IMR-90 (cell line): ENCODE results near the gene XKR7. TPM values are rescaled to one million over a fixed set of nuclear protein-coding genes. Genes with fewer than 3 reads are reported as not detected.

Source experiments
- ATAC-seq: fragments of 200-7000 bp; cut with Tn5 transposase; 2 replicates; pipeline ENCODE4 v1.9.1; 2020; ENCODE audit warnings: low read depth, mild to moderate bottlenecking, moderate library complexity
- BruUV-seq: library from RNA; stranded (reverse); fragments of 400-500 nt; replicated peaks from 2 replicates; lab custom pipeline; 2021; lab: Mats Ljungman, UMichigan
- CTCF ChIA-PET: fragments of 300-600 bp; formaldehyde crosslinking; extraction: SDS; loops from one replicate; lab custom pipeline; 2021; ENCODE audit warnings: antibody characterized with exemption; lab: Yijun Ruan, JAX
- POLR2A ChIA-PET: fragments of 300-600 bp; sonication (Branson Sonifier 250); formaldehyde crosslinking; loops from one replicate; lab custom pipeline; 2022; ENCODE audit warnings: antibody characterized with exemption; ENCODE audit not compliant: unreplicated experiment; lab: Charles Lee
- DNase-seq: peaks from one replicate; pipeline ENCODE4 v3.0.0; 2013
- H2AFZ ChIP-seq: replicated peaks from 2 replicates; pipeline ENCODE3; 2013; ENCODE audit warnings: low read length, mild to moderate bottlenecking; ENCODE audit not compliant: poor library complexity
- H2AK5ac ChIP-seq: 2 replicates; pipeline ENCODE4 v1.6.1; 2013; ENCODE audit warnings: low read depth, low read length, inconsistent platforms
- H2AK9ac ChIP-seq: replicated peaks from 2 replicates; pipeline ENCODE3; 2013; ENCODE audit warnings: mild to moderate bottlenecking, low read depth, low read length, moderate library complexity; ENCODE audit not compliant: poor library complexity
- H2BK120ac ChIP-seq: 2 replicates; pipeline ENCODE4 v1.6.1; 2013; ENCODE audit warnings: low read depth, low read length, inconsistent platforms
- H2BK15ac ChIP-seq: 3 replicates; pipeline ENCODE4 v1.6.1; 2013; ENCODE audit warnings: low read depth, low read length, inconsistent platforms
- H2BK20ac ChIP-seq: 2 replicates; pipeline ENCODE4 v1.6.1; 2013; ENCODE audit warnings: low read depth, mild to moderate bottlenecking, inconsistent platforms, low read length, moderate library complexity
- H2BK5ac ChIP-seq: 2 replicates; pipeline ENCODE4 v1.6.1; 2013; ENCODE audit warnings: mild to moderate bottlenecking, low read depth, low read length, inconsistent platforms; ENCODE audit not compliant: poor library complexity, severe bottlenecking
- H3K14ac ChIP-seq: replicated peaks from 2 replicates; pipeline ENCODE4 v1.6.1; 2013; ENCODE audit warnings: low read depth, low read length, inconsistent platforms
- H3K18ac ChIP-seq: 2 replicates; pipeline ENCODE4 v1.6.1; 2013; ENCODE audit warnings: low read depth, low read length, control low read depth
- H3K23ac ChIP-seq: 2 replicates; pipeline ENCODE4 v1.6.1; 2013; ENCODE audit warnings: low read depth, low read length, inconsistent platforms
- H3K27ac ChIP-seq: 2 replicates; pipeline ENCODE4 v1.5.1; 2013; ENCODE audit warnings: mild to moderate bottlenecking, control low read depth, low read length; ENCODE audit not compliant: insufficient read depth
- H3K27me3 ChIP-seq: 2 replicates; pipeline ENCODE4 v1.6.1; 2013; ENCODE audit warnings: low read length; ENCODE audit not compliant: control insufficient read depth, insufficient read depth
- H3K36me3 ChIP-seq: 2 replicates; pipeline ENCODE4 v1.6.1; 2013; ENCODE audit warnings: low read length, mixed read lengths; ENCODE audit not compliant: control insufficient read depth, insufficient read depth
- H3K4ac ChIP-seq: 2 replicates; pipeline ENCODE4 v1.6.1; 2013; ENCODE audit warnings: low read depth, low read length, inconsistent platforms
- H3K4me1 ChIP-seq: 2 replicates; pipeline ENCODE4 v1.6.1; 2013; ENCODE audit warnings: low read length, mixed read lengths; ENCODE audit not compliant: control insufficient read depth, insufficient read depth
- H3K4me2 ChIP-seq: 2 replicates; pipeline ENCODE4 v1.6.1; 2013; ENCODE audit warnings: low read depth, mild to moderate bottlenecking, control low read depth, low read length, moderate library complexity
- H3K4me3 ChIP-seq: 2 replicates; pipeline ENCODE4 v1.5.1; 2013; ENCODE audit warnings: low read depth, mild to moderate bottlenecking, control low read depth, low read length, moderate library complexity; ENCODE audit not compliant: insufficient read depth
- H3K56ac ChIP-seq: 2 replicates; pipeline ENCODE4 v1.6.1; 2013; ENCODE audit warnings: low read length, inconsistent platforms; ENCODE audit not compliant: insufficient read depth; ENCODE audit errors: extremely low read depth
- H3K79me1 ChIP-seq, 2 experiments: 2 replicates each; pipeline ENCODE4 v1.6.1; 2013; ENCODE audit warnings: low read length in 2 of 2, inconsistent platforms in 1 of 2, low read depth in 1 of 2
- H3K9ac ChIP-seq: 2 replicates; pipeline ENCODE4 v1.6.1; 2013; ENCODE audit warnings: low read depth, low read length, control low read depth
- H3K9me1 ChIP-seq: 2 replicates; pipeline ENCODE4 v1.6.1; 2013; ENCODE audit warnings: low read length, inconsistent platforms; ENCODE audit not compliant: insufficient read depth
- H3K9me3 ChIP-seq: 2 replicates; pipeline ENCODE4 v1.6.1; 2013; ENCODE audit warnings: low read length; ENCODE audit not compliant: control insufficient read depth, insufficient read depth
- H4K20me1 ChIP-seq: 2 replicates; pipeline ENCODE4 v1.6.1; 2013; ENCODE audit warnings: low read length, inconsistent platforms; ENCODE audit not compliant: insufficient read depth
- H4K5ac ChIP-seq: 2 replicates; pipeline ENCODE4 v1.6.1; 2013; ENCODE audit warnings: mild to moderate bottlenecking, low read depth, low read length, control low read depth
- H4K8ac ChIP-seq, 2 experiments: 2 replicates each; pipeline ENCODE4 v1.6.1; 2013; ENCODE audit warnings: low read depth in 2 of 2, low read length in 2 of 2, control low read depth in 1 of 2, inconsistent platforms in 1 of 2
- H4K91ac ChIP-seq: 2 replicates; pipeline ENCODE4 v1.6.1; 2013; ENCODE audit warnings: low read depth, low read length, inconsistent platforms; ENCODE audit not compliant: insufficient read depth
- FOS ChIP-seq: fragments of 150-350 bp; IDR thresholded peaks from 2 replicates; pipeline ENCODE4 v1.6.1; 2016; ENCODE audit warnings: low read depth, low read length
- MAFK ChIP-seq: IDR thresholded peaks from 2 replicates; pipeline ENCODE4 v1.6.1; 2012; ENCODE audit warnings: low read depth, low read length, improper control_type of control experiment
- RFX5 ChIP-seq: IDR thresholded peaks from 2 replicates; pipeline ENCODE4 v1.8.0; 2012; ENCODE audit warnings: low read depth, mild to moderate bottlenecking, low read length, moderate library complexity
- WGBS, 2 experiments: methylation state at CpG; one replicate each; pipeline versions ENCODE4 v1.1.5 to v1.1.7; 2013; ENCODE audit warnings: missing lambda C conversion rate in 2 of 2; ENCODE audit not compliant: insufficient read length in 1 of 2; ENCODE audit errors: extremely low coverage in 2 of 2; 5-methylcytosine and 5-hydroxymethylcytosine counted together
- dilution Hi-C: fragments of 300-500 bp; cut with HindIII; formaldehyde crosslinking; loops from one replicate; pipeline ENCODE4 v1.14.3; 2018; ENCODE audit warnings: low sequenced_read_pairs; ENCODE audit not compliant: unreplicated experiment
- in situ Hi-C: fragments of 300-500 bp; cut with MboI; formaldehyde crosslinking; loops from 3 replicates; pipeline ENCODE4 v1.14.3; 2019; ENCODE audit warnings: low sequenced_read_pairs, inconsistent platforms, mixed read lengths
- intact Hi-C: fragments of 100-400 bp; cut with micrococcal nuclease; formaldehyde crosslinking; loops from 2 replicates; pipeline ENCODE4 v1.10.0; 2022
- polyA plus RNA-seq, 3 experiments: library from polyadenylated mRNA; depleted of rRNA; stranded (reverse); fragments of >200 nt; gene quantifications; 2 replicates each; pipeline ENCODE4 v1.2.3, GENCODE V29; 2012; ENCODE audit warnings: low replicate concordance in 1 of 3
- total RNA-seq: library from RNA; depleted of rRNA; stranded (reverse); fragments of >200 nt; gene quantifications from 2 replicates; pipeline ENCODE4 v1.2.3, GENCODE V29; 2012

The XKR7 gene
- total and polyA plus RNA-seq, 2 of the 4 experiments (the other 2 are of a cell fraction) = not detected

- in situ Hi-C loops = no loop called here
- Histone ChIP-seq H3K9me3 (no peaks in the 10 kb centered on the region), H3K4me1 (no peaks in the 10 kb centered on the region), H3K79me1 (no peaks in the 10 kb centered on the region), H3K9ac (no peak overlapping the region), H3K27me3 (peaks cover 43% of the 10 kb centered on the region), H3K56ac (no peak overlapping the region), H2AK5ac (no peak overlapping the region), H2BK20ac (no peak overlapping the region), H4K8ac (no peak overlapping the region), H3K4ac (no peak overlapping the region), H2AK9ac (no peak overlapping the region), H4K91ac (no peak overlapping the region), H3K9me1 (no peaks in the 10 kb centered on the region), H2BK120ac (no peak overlapping the region), H2BK15ac (no peak overlapping the region), H3K4me2 (no peak overlapping the region), H3K18ac (no peak overlapping the region), H4K20me1 (no peaks in the 10 kb centered on the region), H3K14ac (no peak overlapping the region), H2AFZ (no peak overlapping the region), H3K27ac (no peak overlapping the region), H3K4me3 (no peak overlapping the region), H4K5ac (no peak overlapping the region), H3K23ac (no peak overlapping the region), H2BK5ac (no peak overlapping the region), H3K36me3 (no peaks in the 10 kb centered on the region)
- ATAC-seq (no peak), DNase-seq (no peak)
- TF ChIP-seq RFX5 (no peak), FOS (no peak), MAFK (no peak)
- intact Hi-C loops = no loop called here
- POLR2A ChIA-PET = no interaction called here
- WGBS, 2 experiments = 60% methylated on average over 1 of the region's 6 CpGs; no CpG with 5 or more reads in 1 of the 2 experiments
- no TSS peak for BruUV-seq
- CTCF ChIA-PET = no interaction called here
- dilution Hi-C loops = no loop called here
Measured at GRCh38 chr20:31979713-31980426, 11.9 kb downstream of the XKR7 start.
